HepG2 (cell line): Measurements from ENCODE around the gene CCDC91. TPM values are rescaled to one million over a fixed set of nuclear protein-coding genes. Genes with fewer than 3 reads are reported as not detected.

Experiments used
- ATAC-seq: fragments of 200-7000 bp; cut with Tn5 transposase; 3 replicates; pipeline ENCODE4 v1.9.1; 2020; ENCODE audit warnings: mild to moderate bottlenecking, moderate library complexity
- BruUV-seq: library from RNA; stranded (reverse); fragments of 400-500 nt; replicated peaks from 2 replicates; lab custom pipeline; 2021; lab: Mats Ljungman, UMichigan
- CTCF ChIA-PET: fragments of 300-600 bp; formaldehyde crosslinking; extraction: SDS; loops from one replicate; lab custom pipeline; 2021; ENCODE audit warnings: low total read pairs, inconsistent platforms, low intra/inter-chr PET ratio; lab: Yijun Ruan, JAX
- POLR2A ChIA-PET: fragments of 350-600 bp; sonication (Branson Sonifier 250); formaldehyde crosslinking; loops from one replicate; lab custom pipeline; 2020; ENCODE audit warnings: antibody characterized with exemption, inconsistent platforms; lab: Yijun Ruan, JAX
- DNase-seq: peaks from one replicate; pipeline ENCODE4 v3.0.0-alpha.2; 2015; ENCODE audit warnings: low spot score
- FAIRE-seq: peaks from 3 replicates; lab custom pipeline; 2011; peaks lifted over from hg19 to GRCh38; lab: Jason Lieb, UNC
- H2AFZ ChIP-seq: one replicate; pipeline ENCODE4 v1.6.1; 2011; ENCODE audit warnings: low read length, inconsistent platforms
- H3K27ac ChIP-seq: fragments of 300-600 bp; 3 replicates; pipeline ENCODE4 v1.8.0; 2011; ENCODE audit warnings: mixed run types, mild to moderate bottlenecking, mixed read lengths, low read length, inconsistent platforms; ENCODE audit not compliant: insufficient read depth; ENCODE audit errors: extremely low read length
- H3K27me3 ChIP-seq, 2 experiments: fragments of 200-600 bp in 1 of 2; 2 replicates in 1 of 2; 3 replicates in 1 of 2; pipeline versions ENCODE4 v1.6.0 to v1.8.0; 2011; ENCODE audit warnings: low read length in 2 of 2, mild to moderate bottlenecking in 2 of 2, moderate library complexity in 2 of 2, inconsistent platforms in 1 of 2; ENCODE audit not compliant: insufficient read depth in 2 of 2, control insufficient read depth in 1 of 2
- H3K36me3 ChIP-seq, 2 experiments: fragments of 200-600 bp in 1 of 2; replicated peaks in 1 of 2; 2 replicates in 1 of 2; 3 replicates in 1 of 2; pipeline versions ENCODE4 v1.5.1 to v1.8.0; 2011; ENCODE audit warnings: low read length in 2 of 2, inconsistent platforms in 1 of 2; ENCODE audit not compliant: insufficient read depth in 2 of 2, control insufficient read depth in 1 of 2
- H3K4me1 ChIP-seq: 2 replicates; pipeline ENCODE4 v1.5.1; 2012; ENCODE audit warnings: low read length, inconsistent platforms; ENCODE audit not compliant: insufficient read depth
- H3K4me2 ChIP-seq: 2 replicates; pipeline ENCODE4 v1.6.0; 2011; ENCODE audit warnings: low read depth, low read length, inconsistent platforms
- H3K4me3 ChIP-seq, 3 experiments: fragments of 200-600 bp in 1 of 3; sonication (generic), shearing (Covaris generic) in 1 of 3; replicated peaks in 1 of 3; 2 replicates each; pipeline ENCODE4 v1.5.1; 2011 to 2016; ENCODE audit warnings: low read length in 3 of 3, inconsistent platforms in 2 of 3, low read depth in 2 of 3, mild to moderate bottlenecking in 2 of 3, control low read depth in 1 of 3, mixed read lengths in 1 of 3; ENCODE audit not compliant: insufficient read depth in 1 of 3
- H3K79me2 ChIP-seq: one replicate; pipeline ENCODE4 v1.6.1; 2011; ENCODE audit warnings: low read length, inconsistent platforms; ENCODE audit not compliant: insufficient read depth
- H3K9ac ChIP-seq: 2 replicates; pipeline ENCODE4 v1.6.0; 2011; ENCODE audit warnings: mild to moderate bottlenecking, low read depth, low read length, inconsistent platforms; ENCODE audit not compliant: insufficient read depth
- H3K9me3 ChIP-seq: 2 replicates; pipeline ENCODE4 v1.5.1; 2012; ENCODE audit warnings: mild to moderate bottlenecking, low read length
- H4K20me1 ChIP-seq: 2 replicates; pipeline ENCODE4 v1.6.0; 2011; ENCODE audit warnings: inconsistent platforms, mild to moderate bottlenecking, low read length, moderate library complexity; ENCODE audit not compliant: insufficient read depth
- EZH2 ChIP-seq: conservative IDR thresholded peaks from 2 replicates; pipeline ENCODE4 v1.6.1; 2012; ENCODE audit warnings: mild to moderate bottlenecking, low read depth, low read length, moderate library complexity
- NFYB ChIP-seq: sonication (generic); formaldehyde crosslinking; IDR thresholded peaks from 2 replicates; pipeline ENCODE4 v1.4.0; 2020; ENCODE audit warnings: missing genetic modification reagents
- ZNF691 ChIP-seq: sonication (generic); formaldehyde crosslinking; IDR thresholded peaks from 2 replicates; pipeline ENCODE4 v1.4.0; 2020; ENCODE audit warnings: missing genetic modification reagents, low read depth, mild to moderate bottlenecking, borderline replicate concordance
- WGBS: methylation state at CpG from one replicate; pipeline ENCODE4 v1.1.6; 2017; ENCODE audit warnings: low lambda C conversion rate; 5-methylcytosine and 5-hydroxymethylcytosine counted together
- in situ Hi-C: cut with HindIII; loops from 2 replicates; pipeline ENCODE4 v1.10.0; 2017; ENCODE audit warnings: low pct_unique_long_range_greater_than_20kb; ENCODE audit not compliant: extremely low pct_ligation_motif_present
- intact Hi-C: fragments of 100-400 bp; cut with micrococcal nuclease; formaldehyde crosslinking; loops from one replicate; pipeline ENCODE4 v1.10.0; 2022; ENCODE audit not compliant: unreplicated experiment
- polyA plus RNA-seq, 8 experiments: library from polyadenylated mRNA; depleted of rRNA in 3 of 8; stranded (reverse) in 7 of 8; unstranded in 1 of 8; fragments of >200 nt; fragmentation: Illumina TruSeq in 4 of 8; extraction: Trizol in 4 of 8; gene quantifications; 2 replicates each; pipeline versions ENCODE4 v1.2.1 to v1.2.3, GENCODE V29; 2011 to 2016; ENCODE audit warnings: low read depth in 4 of 8, missing spikeins in 1 of 8, mixed read lengths in 1 of 8; ENCODE audit not compliant: insufficient read depth in 1 of 8
- total RNA-seq, 5 experiments: library from RNA; depleted of rRNA; stranded (reverse); fragments of >200 nt; fragmentation: Illumina TruSeq; extraction: Trizol; gene quantifications; 2 replicates each; pipeline ENCODE4 v1.2.3, GENCODE V29; 2016; ENCODE audit warnings: low read depth in 1 of 5
- TF ChIP-seq, protein P1 (sequence below): sonication (generic); formaldehyde crosslinking; IDR thresholded peaks from 2 replicates; pipeline ENCODE4 v1.4.0; 2020; ENCODE audit warnings: missing genetic modification reagents

Gene CCDC91
- total and polyA plus RNA-seq, 2 of the 13 experiments (the other 11 are each of a cell fraction or from before 2014, with no cell fraction given): 9.8 to 15.8 TPM

GRCh38 chr12:28218875-28219274 lies 28.6 kb downstream of the CCDC91 start:
- BruUV-seq: no TSS peak
- 98% methylated on average over 1 of the region's 1 CpG for WGBS
- H4K20me1 ChIP-seq: no peaks in the 10 kb centered on the region
- CTCF ChIA-PET: no interaction called here
- H3K36me3 ChIP-seq: no peaks in the 10 kb centered on the region
- no peak overlapping the region for H3K4me2 ChIP-seq
- no peak overlapping the region for H3K9ac ChIP-seq
- H3K27me3 ChIP-seq: no peaks in the 10 kb centered on the region
- POLR2A ChIA-PET: no interaction called here
- DNase-seq: no peak
- TF ChIP-seq, protein P1, sequence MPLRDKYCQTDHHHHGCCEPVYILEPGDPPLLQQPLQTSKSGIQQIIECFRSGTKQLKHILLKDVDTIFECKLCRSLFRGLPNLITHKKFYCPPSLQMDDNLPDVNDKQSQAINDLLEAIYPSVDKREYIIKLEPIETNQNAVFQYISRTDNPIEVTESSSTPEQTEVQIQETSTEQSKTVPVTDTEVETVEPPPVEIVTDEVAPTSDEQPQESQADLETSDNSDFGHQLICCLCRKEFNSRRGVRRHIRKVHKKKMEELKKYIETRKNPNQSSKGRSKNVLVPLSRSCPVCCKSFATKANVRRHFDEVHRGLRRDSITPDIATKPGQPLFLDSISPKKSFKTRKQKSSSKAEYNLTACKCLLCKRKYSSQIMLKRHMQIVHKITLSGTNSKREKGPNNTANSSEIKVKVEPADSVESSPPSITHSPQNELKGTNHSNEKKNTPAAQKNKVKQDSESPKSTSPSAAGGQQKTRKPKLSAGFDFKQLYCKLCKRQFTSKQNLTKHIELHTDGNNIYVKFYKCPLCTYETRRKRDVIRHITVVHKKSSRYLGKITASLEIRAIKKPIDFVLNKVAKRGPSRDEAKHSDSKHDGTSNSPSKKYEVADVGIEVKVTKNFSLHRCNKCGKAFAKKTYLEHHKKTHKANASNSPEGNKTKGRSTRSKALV (CRISPR knock-in tag): no peak
- TF ChIP-seq ZNF691 (CRISPR knock-in tag): no peak
- TF ChIP-seq NFYB (CRISPR knock-in tag): no peak
- H2AFZ ChIP-seq: no peak overlapping the region
- H3K4me1 ChIP-seq: no peaks in the 10 kb centered on the region
- no peak overlapping the region for H3K27ac ChIP-seq
- H3K4me3 ChIP-seq: no peak overlapping the region
- no peak for FAIRE-seq
- H3K9me3 ChIP-seq: 0 out of 2 replicates have a peak, but pooled peaks cover 4% of the 10 kb centered on the region
- peaks cover 4% of the 10 kb centered on the region for H3K79me2 ChIP-seq
- no peak for ATAC-seq
- in situ Hi-C loops (no loop called here), intact Hi-C loops (no loop called here)

DNA sequence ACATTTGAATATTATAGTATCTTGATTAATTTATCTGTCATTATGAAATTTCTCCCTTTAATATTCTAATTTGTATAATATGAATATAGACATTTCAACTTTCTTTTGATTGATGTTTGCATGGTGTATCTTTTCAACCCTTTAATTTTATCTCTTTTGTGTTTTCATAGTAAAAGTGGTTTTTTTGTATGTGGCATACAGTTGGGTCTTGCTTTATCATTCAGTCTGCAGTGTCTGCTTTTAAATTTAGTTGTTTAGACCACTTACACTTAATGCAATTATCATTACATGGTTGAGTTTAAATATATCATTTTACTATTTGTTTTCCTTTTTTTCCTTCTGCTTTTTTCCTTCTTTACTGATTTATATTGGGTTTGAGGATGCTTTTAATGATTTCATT lies 29.6 kb downstream of the CCDC91 start:
- Histone ChIP-seq H3K36me3 (no peaks in the 10 kb centered on the region), H3K27me3 (no peaks in the 10 kb centered on the region), H3K4me3 (no peak overlapping the region), H2AFZ (no peak overlapping the region), H3K79me2 (peaks cover 4% of the 10 kb centered on the region), H3K9me3 (0 out of 2 replicates have a peak, but pooled peaks cover 4% of the 10 kb centered on the region), H3K27ac (no peak overlapping the region), H4K20me1 (no peaks in the 10 kb centered on the region), H3K4me1 (no peaks in the 10 kb centered on the region), H3K4me2 (no peak overlapping the region), H3K9ac (no peak overlapping the region)
- ATAC-seq: no peak
- CTCF ChIA-PET: no interaction called here
- no peak for DNase-seq
- POLR2A ChIA-PET: no interaction called here
- no TSS peak for BruUV-seq
- intact Hi-C loops (no loop called here), in situ Hi-C loops (no loop called here)
- no peak for TF ChIP-seq EZH2
- FAIRE-seq: no peak
